Loucy (cell line): ENCODE results near the gene GAPT.

Source experiments
- EZH2phosphoT487 ChIP-seq: fragments of 200-600 bp; IDR thresholded peaks from 2 replicates; pipeline ENCODE4 v1.6.1; 2018; ENCODE audit warnings: antibody characterized with exemption, mild to moderate bottlenecking, moderate library complexity, borderline replicate concordance
- TF ChIP-seq, protein P1 (sequence below): fragments of 200-600 bp; sonication (generic); conservative IDR thresholded peaks from 2 replicates; pipeline ENCODE4 v1.5.1; 2014; ENCODE audit warnings: mild to moderate bottlenecking, antibody characterized with exemption, low read length

DNA sequence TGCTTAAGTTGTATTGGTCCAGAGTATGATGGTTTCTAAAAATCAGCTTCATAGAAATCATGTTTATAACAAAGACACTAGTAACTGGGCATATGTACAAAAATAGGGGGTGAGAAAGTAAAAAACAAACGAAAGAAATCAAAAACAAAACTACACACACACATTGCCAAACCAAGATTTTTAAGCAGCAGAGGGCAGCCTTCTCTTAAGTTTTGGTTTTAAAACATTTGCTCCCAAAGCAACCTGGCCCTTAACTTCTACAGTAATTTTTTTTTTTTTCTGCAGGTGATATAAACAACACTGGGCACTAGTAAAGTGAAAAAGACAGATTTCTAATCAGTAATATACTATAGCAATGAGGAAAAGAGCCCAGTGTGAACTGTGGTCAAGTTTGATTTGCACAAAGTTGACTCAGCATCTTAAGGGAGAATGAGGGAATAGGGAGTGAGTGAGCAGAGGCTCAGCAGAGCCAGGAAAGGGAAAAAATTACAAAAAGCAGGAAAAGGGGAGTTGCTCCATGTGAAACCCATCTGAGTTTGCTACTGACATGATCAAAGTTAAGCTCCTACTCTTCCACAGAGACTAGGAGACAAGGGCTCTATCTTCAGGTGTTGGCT is 13.4 kb upstream of the GAPT start:
- TF ChIP-seq, protein P1, sequence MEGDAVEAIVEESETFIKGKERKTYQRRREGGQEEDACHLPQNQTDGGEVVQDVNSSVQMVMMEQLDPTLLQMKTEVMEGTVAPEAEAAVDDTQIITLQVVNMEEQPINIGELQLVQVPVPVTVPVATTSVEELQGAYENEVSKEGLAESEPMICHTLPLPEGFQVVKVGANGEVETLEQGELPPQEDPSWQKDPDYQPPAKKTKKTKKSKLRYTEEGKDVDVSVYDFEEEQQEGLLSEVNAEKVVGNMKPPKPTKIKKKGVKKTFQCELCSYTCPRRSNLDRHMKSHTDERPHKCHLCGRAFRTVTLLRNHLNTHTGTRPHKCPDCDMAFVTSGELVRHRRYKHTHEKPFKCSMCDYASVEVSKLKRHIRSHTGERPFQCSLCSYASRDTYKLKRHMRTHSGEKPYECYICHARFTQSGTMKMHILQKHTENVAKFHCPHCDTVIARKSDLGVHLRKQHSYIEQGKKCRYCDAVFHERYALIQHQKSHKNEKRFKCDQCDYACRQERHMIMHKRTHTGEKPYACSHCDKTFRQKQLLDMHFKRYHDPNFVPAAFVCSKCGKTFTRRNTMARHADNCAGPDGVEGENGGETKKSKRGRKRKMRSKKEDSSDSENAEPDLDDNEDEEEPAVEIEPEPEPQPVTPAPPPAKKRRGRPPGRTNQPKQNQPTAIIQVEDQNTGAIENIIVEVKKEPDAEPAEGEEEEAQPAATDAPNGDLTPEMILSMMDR: peak; percentile 65
- TF ChIP-seq EZH2phosphoT487: no peak
